ENCODE results near the gene BRPF3.

Gene BRPF3

DNA sequence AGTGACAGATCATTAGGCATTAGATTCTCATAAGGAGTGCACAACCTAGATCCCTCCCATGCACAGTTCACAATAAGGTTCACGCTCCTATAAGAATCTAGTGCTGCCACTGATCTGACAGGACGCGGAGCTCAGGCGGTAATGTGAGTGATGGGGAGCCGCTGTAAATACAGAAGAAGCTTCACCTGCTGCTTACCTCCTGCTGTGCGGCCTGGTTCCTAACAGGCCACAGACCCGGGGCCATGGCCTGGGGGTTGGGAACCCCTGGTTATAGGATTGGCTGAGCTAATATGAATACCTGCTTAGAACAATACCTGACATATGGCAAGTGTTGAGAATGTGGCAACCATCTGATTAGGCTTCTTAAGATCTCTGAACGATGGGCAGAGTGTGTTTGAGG is 75.7 kb downstream of the BRPF3 start:
- DNase-seq = no peak

DNA sequence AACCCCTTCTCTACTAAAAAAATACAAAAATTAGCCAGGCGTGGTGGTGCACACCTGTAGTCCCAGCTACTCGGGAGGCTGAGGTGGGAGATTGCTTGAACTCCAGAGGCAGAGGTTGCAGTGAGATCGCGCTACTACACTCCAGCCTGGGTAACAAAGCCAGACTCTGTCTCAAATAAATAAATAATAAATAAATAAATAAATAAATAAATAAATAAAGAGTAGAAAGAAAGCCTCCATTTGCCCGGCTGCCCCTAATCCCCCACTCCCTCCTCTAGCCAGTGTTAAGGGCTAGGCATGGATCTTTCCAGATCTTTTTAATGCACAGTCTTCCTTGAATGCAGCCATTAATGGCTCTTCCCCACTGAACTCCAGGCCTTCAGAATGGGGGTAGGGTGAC is 76.5 kb downstream of the BRPF3 start:
- DNase-seq = no peak

DNA sequence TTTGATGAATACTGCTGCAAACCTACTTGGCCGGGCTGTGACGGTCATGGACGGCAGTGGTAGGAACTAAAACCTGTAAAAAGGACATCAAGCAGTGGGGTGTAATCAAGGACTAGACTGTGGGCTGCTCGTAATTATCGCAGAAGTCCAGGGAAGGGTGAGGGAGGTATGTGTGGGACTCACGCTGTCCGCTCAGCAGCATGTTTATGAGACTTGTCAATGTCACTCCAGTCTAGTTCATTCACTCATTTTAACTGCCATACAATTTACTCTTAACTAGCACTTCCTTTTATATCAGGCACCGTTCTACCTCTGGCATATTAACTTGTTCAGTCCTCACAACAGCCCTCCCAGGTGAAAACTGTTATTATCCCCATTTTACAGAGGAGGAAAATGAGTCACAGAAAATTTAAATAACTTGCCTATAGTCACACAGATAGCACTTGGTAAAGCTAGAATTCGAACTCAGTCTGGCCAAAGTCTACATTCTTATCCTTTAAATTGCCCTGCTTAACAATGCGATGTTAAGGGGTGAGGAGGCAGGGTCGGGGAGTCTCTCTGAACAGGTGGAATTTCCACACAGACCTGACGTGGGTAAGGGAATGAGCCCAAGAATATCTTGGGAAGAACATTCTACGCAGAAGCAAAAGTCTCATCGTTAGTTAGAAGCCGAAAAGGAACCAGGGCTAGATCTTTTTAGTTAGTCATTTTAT is 77.4 kb downstream of the BRPF3 start:
- DNase-seq = no peak

DNA sequence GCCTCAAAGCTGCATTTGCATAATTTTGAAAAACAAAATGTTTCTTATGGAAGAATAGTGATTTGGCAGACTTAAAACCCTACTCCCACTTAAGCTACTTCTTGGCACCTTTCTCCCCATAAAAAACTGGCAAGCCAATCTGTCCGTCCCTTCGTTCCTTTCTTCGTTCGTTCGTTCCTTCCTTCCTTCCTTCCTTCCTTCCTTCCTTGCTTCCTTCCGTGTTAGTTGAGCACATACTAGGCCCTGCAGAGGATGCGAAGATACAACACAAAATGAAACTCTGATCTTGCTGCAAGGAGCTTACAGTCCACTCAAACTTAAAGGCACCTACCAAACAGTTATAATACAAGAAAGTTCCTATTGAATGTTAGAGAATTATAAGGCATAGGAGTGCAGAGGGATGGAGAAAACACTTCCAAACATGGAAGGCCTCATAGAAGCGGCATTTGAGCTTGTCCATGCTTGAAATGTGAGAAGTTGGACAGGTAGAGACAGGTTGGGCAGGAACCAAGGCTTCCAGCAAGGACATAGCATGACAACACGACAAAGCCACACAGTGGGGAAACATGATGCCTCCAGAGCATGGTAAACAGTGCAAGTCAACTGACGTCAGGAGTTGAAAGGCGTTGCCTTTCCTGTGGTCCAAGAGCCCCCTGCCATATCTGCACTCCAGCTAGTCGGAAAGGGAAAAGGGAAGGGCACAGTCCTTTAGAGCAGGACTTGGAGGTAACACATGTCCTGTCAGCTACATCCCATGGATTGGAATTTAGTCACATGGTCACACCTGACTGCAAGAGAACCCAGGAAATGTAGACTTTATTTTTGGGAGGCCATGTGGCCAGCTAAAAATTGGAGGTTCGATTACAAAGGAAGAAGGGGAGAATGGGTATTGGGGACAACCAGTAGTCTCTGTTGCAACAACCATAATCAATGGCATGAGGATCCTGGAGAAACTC is 80.3 kb downstream of the BRPF3 start:
- DNase-seq = no peak

DNA sequence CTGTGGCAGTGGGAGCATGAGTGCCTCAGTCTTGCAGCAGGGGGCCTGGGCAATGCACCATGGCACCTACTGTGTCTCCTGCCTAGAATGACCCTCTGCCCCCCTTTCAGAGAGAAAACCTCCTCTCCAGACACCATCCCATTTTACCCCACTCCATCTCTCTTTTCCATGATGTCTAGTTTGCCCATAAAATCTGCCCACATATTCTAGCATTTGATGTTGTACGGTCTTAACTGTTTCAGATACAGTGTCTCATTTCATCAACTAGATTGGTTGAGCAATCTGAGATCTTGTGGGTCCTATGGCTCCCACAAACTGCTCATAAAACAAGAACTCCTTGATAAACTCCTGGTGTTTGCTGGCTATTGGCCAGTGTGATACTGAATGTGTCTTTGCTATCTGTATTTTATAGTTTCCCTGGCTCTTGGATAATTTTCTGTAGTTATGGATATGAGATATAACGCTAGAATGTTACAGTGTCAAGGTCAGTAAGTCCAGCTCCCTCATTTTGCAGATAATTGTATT is 81.5 kb downstream of the BRPF3 start:
- DNase-seq = no peak

DNA sequence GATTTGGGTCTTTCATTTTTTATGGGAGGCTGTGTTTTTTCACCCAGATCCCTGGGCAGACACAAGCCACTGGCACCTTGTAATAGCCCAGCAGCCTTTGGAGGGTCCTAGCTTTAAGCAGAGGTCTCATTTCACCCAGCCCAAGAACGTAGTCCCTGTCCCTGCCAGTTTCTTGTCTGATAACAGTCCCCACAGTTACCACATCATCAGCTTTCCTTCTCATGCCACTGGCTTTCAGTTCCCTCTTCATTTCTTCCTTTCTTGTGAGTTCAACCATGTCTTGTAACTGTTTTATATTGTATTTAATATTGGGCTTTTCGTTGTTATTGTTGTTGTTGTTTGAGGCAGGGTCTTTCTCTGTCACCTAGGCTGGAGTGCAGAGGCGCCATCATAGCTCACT is 83.9 kb downstream of the BRPF3 start:
- no peak for DNase-seq

DNA sequence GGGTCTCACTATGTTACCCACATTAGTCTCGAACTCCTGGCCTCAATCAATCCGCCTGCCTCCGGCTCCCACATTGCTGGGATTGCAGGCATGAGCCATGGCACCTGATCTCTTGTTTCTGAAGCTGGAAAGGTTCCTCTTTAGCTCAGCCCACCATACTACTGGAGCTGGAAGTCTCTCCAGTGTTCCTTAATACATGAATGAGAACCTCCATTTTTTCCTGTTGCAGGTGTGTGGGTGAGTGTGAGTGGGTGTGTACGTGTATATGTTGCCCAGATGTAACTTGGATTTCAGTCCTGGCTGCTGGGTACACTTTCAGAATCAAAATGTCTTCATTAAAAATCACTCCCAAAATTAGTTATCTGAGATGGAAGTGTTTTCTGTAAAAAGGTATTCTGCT is 84.4 kb downstream of the BRPF3 start:
- no peak for DNase-seq
